GM18499 (cell line): Measurements from ENCODE around the gene SMIM38.
"Not testable (repeated sequence)": the region's sequence is repeated elsewhere in the genome, so short reads cannot be mapped to it uniquely, and the experiment has no call there.

Experiments
- ATAC-seq: cut with Tn5 transposase; IDR thresholded peaks from one replicate; pipeline ENCODE4 v1.9.1; 2021; ENCODE audit warnings: moderate number of reproducible peaks; ENCODE audit not compliant: insufficient read depth, unreplicated experiment

The SMIM38 gene

GRCh38 chr11:69121621-69122325, 34.0 kb upstream of the SMIM38 start:
- ATAC-seq: no peak

- no peak for ATAC-seq
These were observed 33.5 kb upstream of the SMIM38 start for GRCh38 chr11:69122326-69122629.

GRCh38 chr11:69122630-69123431, 32.9 kb upstream of the SMIM38 start:
- ATAC-seq: no peak

- ATAC-seq: no peak
These were observed 31.9 kb upstream of the SMIM38 start for GRCh38 chr11:69123593-69124545.

- no peak for ATAC-seq
These were observed 29.9 kb upstream of the SMIM38 start for GRCh38 chr11:69125861-69126260.

GRCh38 chr11:69126286-69126685, 29.4 kb upstream of the SMIM38 start:
- ATAC-seq: no peak

GRCh38 chr11:69127081-69127850, 28.5 kb upstream of the SMIM38 start:
- no peak for ATAC-seq

GRCh38 chr11:69127884-69128283, 27.9 kb upstream of the SMIM38 start:
- ATAC-seq: no peak

- no peak for ATAC-seq
These were observed 26.7 kb upstream of the SMIM38 start for GRCh38 chr11:69129053-69129452.

GRCh38 chr11:69129647-69130046, 26.1 kb upstream of the SMIM38 start:
- no peak for ATAC-seq

GRCh38 chr11:69130654-69131053, 25.1 kb upstream of the SMIM38 start:
- ATAC-seq: no peak

GRCh38 chr11:69131121-69131566, 24.6 kb upstream of the SMIM38 start:
- ATAC-seq: no peak

GRCh38 chr11:69131644-69132300, 24.0 kb upstream of the SMIM38 start:
- no peak for ATAC-seq

- ATAC-seq: no peak
These were observed 23.4 kb upstream of the SMIM38 start for GRCh38 chr11:69132301-69132670.

GRCh38 chr11:69133251-69133650, 22.5 kb upstream of the SMIM38 start:
- ATAC-seq: no peak

GRCh38 chr11:69134182-69134581, 21.6 kb upstream of the SMIM38 start:
- ATAC-seq: not testable (repeated sequence)

- ATAC-seq: no peak
These were observed 20.8 kb upstream of the SMIM38 start for GRCh38 chr11:69134957-69135356.

- ATAC-seq: no peak
These were observed 20.0 kb upstream of the SMIM38 start for GRCh38 chr11:69135420-69136363.
